Right atrium auricular region (tissue), 2 donors: Measurements from ENCODE around the gene SLC39A12. TPM values are rescaled to one million over a fixed set of nuclear protein-coding genes. Genes with fewer than 3 reads are reported as not detected.

Source experiments
- DNase-seq: peaks from one replicate; pipeline ENCODE4 v3.0.0-alpha.2; 2019; ENCODE audit warnings: low spot score
- H3K27ac ChIP-seq, 2 donors: fragments of 200-600 bp; sonication (generic); 1 replicate in 1 of 2; 2 replicates in 1 of 2; pipeline ENCODE4 v1.5.1; 2016 to 2019
- H3K27me3 ChIP-seq, 2 donors: fragments of 200-600 bp; sonication (generic); one replicate each; pipeline versions ENCODE4 v1.5.1 to v1.6.0; 2017 to 2019
- H3K36me3 ChIP-seq: fragments of 200-600 bp; sonication (generic); one replicate; pipeline ENCODE4 v1.5.1; 2016
- H3K4me1 ChIP-seq, 2 donors: fragments of 200-600 bp; sonication (generic); one replicate each; pipeline versions ENCODE4 v1.5.1 to v1.6.0; 2017 to 2019
- H3K4me3 ChIP-seq, 2 donors: fragments of 200-600 bp; sonication (generic); 1 replicate in 1 of 2; 2 replicates in 1 of 2; pipeline ENCODE4 v1.5.1; 2017 to 2019; ENCODE audit warnings: mild to moderate bottlenecking in 1 of 2, moderate library complexity in 1 of 2
- H3K9me3 ChIP-seq, 2 donors: fragments of 200-600 bp; sonication (generic); one replicate each; pipeline ENCODE4 v1.5.1; 2019
- CTCF ChIP-seq, 2 donors: fragments of 200-600 bp; sonication (generic); IDR thresholded peaks; one replicate each; pipeline ENCODE4 v1.5.1; 2019; ENCODE audit warnings: antibody characterized with exemption in 2 of 2
- total RNA-seq, 2 donors: library from RNA; depleted of rRNA; stranded (reverse); fragments of >200 nt; gene quantifications; one replicate each; pipeline ENCODE4 v1.1.0, GENCODE V29; 2016

The SLC39A12 gene
- total RNA-seq, 2 donors from 2014 or later = not detected

- Histone ChIP-seq H3K9me3 (no peaks in the 10 kb centered on the region), H3K4me1 (no peaks in the 10 kb centered on the region), H3K36me3 (no peaks in the 10 kb centered on the region), H3K27me3 (no peaks in the 10 kb centered on the region), H3K4me3 (no peak overlapping the region), H3K27ac (no peak overlapping the region)
- no peak for TF ChIP-seq CTCF (IDR thresholded peaks at IDR 0.05)
- DNase-seq = no peak
Observed at GRCh38 chr10:17984563-17984962, 32.8 kb downstream of the SLC39A12 start.

GRCh38 chr10:17989908-17990767 lies 38.4 kb downstream of the SLC39A12 start:
- Histone ChIP-seq H3K4me3 (no peak overlapping the region), H3K27me3 (no peaks in the 10 kb centered on the region), H3K9me3 (no peaks in the 10 kb centered on the region), H3K4me1 (no peaks in the 10 kb centered on the region), H3K27ac (no peak overlapping the region), H3K36me3 (no peaks in the 10 kb centered on the region)
- no peak for DNase-seq
- TF ChIP-seq CTCF (IDR thresholded peaks at IDR 0.05) = no peak

GRCh38 chr10:17992266-17992665 lies 40.5 kb downstream of the SLC39A12 start:
- Histone ChIP-seq H3K27ac (no peak overlapping the region), H3K27me3 (no peaks in the 10 kb centered on the region), H3K9me3 (no peaks in the 10 kb centered on the region), H3K4me1 (no peaks in the 10 kb centered on the region), H3K4me3 (no peak overlapping the region), H3K36me3 (no peaks in the 10 kb centered on the region)
- no peak for TF ChIP-seq CTCF (IDR thresholded peaks at IDR 0.05)
- no peak for DNase-seq

GRCh38 chr10:17993361-17993760 lies 41.6 kb downstream of the SLC39A12 start:
- Histone ChIP-seq H3K36me3 (no peaks in the 10 kb centered on the region), H3K27me3 (no peaks in the 10 kb centered on the region), H3K4me3 (no peak overlapping the region), H3K4me1 (no peaks in the 10 kb centered on the region), H3K9me3 (no peaks in the 10 kb centered on the region), H3K27ac (no peak overlapping the region)
- DNase-seq = no peak
- no peak for TF ChIP-seq CTCF (IDR thresholded peaks at IDR 0.05)

GRCh38 chr10:18000601-18001000 lies 48.9 kb downstream of the SLC39A12 start:
- H3K4me3 ChIP-seq = no peak overlapping the region
- H3K36me3 ChIP-seq = no peaks in the 10 kb centered on the region
- DNase-seq = no peak
- H3K27ac ChIP-seq = no peak overlapping the region
- TF ChIP-seq CTCF (IDR thresholded peaks at IDR 0.05) = no peak
- no peaks in the 10 kb centered on the region for H3K9me3 ChIP-seq
- no peaks in the 10 kb centered on the region for H3K4me1 ChIP-seq
- H3K27me3 ChIP-seq = no peaks in the 10 kb centered on the region

GRCh38 chr10:18005445-18005780 lies 53.7 kb downstream of the SLC39A12 start:
- no peak overlapping the region for H3K4me3 ChIP-seq
- no peaks in the 10 kb centered on the region for H3K9me3 ChIP-seq
- no peaks in the 10 kb centered on the region for H3K4me1 ChIP-seq

More at GRCh38 chr10:18005445-18005780, 53.7 kb downstream of the SLC39A12 start:
- Histone ChIP-seq H3K36me3 (no peaks in the 10 kb centered on the region), H3K27ac (no peak overlapping the region), H3K27me3 (no peaks in the 10 kb centered on the region)
- no peak for DNase-seq
- no peak for TF ChIP-seq CTCF (IDR thresholded peaks at IDR 0.05)
